KMS-11 (cell line): Measurements from ENCODE around the gene ZIC5.

Source experiments
- H2AFZ ChIP-seq: fragments of 200-600 bp; sonication (generic); 2 replicates; pipeline ENCODE4 v1.6.1; 2016; ENCODE audit warnings: antibody characterized with exemption, mixed run types, low read depth
- H3K27ac ChIP-seq: fragments of 200-600 bp; sonication (generic); 2 replicates; pipeline ENCODE4 v1.6.1; 2016; ENCODE audit warnings: mild to moderate bottlenecking, mixed run types
- H3K27me3 ChIP-seq: fragments of 200-600 bp; sonication (generic); 2 replicates; pipeline ENCODE4 v1.6.1; 2017; ENCODE audit warnings: mild to moderate bottlenecking, low read depth, mixed run types, moderate library complexity; ENCODE audit not compliant: insufficient read depth
- H3K36me3 ChIP-seq: fragments of 200-600 bp; sonication (generic); 2 replicates; pipeline ENCODE4 v1.6.1; 2017; ENCODE audit warnings: mild to moderate bottlenecking, mixed run types; ENCODE audit not compliant: insufficient read depth
- H3K4me1 ChIP-seq: fragments of 200-600 bp; sonication (generic); 2 replicates; pipeline ENCODE4 v1.6.1; 2016; ENCODE audit warnings: mild to moderate bottlenecking, low read depth, mixed run types; ENCODE audit not compliant: poor library complexity, severe bottlenecking
- H3K4me2 ChIP-seq: fragments of 200-600 bp; sonication (generic); 2 replicates; pipeline ENCODE4 v1.7.0; 2016; ENCODE audit warnings: mild to moderate bottlenecking, mixed run types
- H3K4me3 ChIP-seq: fragments of 200-600 bp; sonication (generic); IDR thresholded peaks from 2 replicates; pipeline ENCODE4 v1.6.1; 2017; ENCODE audit warnings: low read depth, low read length, mixed read lengths; ENCODE audit not compliant: insufficient read depth
- H3K79me2 ChIP-seq: fragments of 200-600 bp; sonication (generic); 2 replicates; pipeline ENCODE4 v1.6.1; 2016; ENCODE audit warnings: low read depth, mixed run types; ENCODE audit not compliant: insufficient read depth
- H3K9ac ChIP-seq: fragments of 200-600 bp; sonication (generic); 2 replicates; pipeline ENCODE4 v1.6.1; 2016; ENCODE audit warnings: mild to moderate bottlenecking, mixed run types
- H4K20me1 ChIP-seq: fragments of 200-600 bp; sonication (generic); 2 replicates; pipeline ENCODE4 v1.6.1; 2016; ENCODE audit warnings: mild to moderate bottlenecking, mixed run types; ENCODE audit not compliant: insufficient read depth
- CTCF ChIP-seq: fragments of 200-600 bp; sonication (generic); conservative IDR thresholded peaks from 2 replicates; pipeline ENCODE4 v1.6.1; 2017; ENCODE audit warnings: low read depth, mild to moderate bottlenecking, antibody characterized with exemption, low read length, moderate library complexity, mixed read lengths

ZIC5 gene

GRCh38 chr13:99913167-99913566, 58.4 kb downstream of the ZIC5 start:
- Histone ChIP-seq H3K4me2 (no peak overlapping the region), H3K79me2 (no peaks in the 10 kb centered on the region), H3K36me3 (no peaks in the 10 kb centered on the region), H3K4me1 (no peaks in the 10 kb centered on the region), H3K27me3 (no peaks in the 10 kb centered on the region), H4K20me1 (no peaks in the 10 kb centered on the region), H3K27ac (no peak overlapping the region), H3K9ac (no peak overlapping the region), H3K4me3 (no peak overlapping the region), H2AFZ (no peak overlapping the region)
- no peak for TF ChIP-seq CTCF
